ENCODE results near the gene DGAT2.

DGAT2 gene

GRCh38 chr11:75849894-75850293 is 81.3 kb downstream of the DGAT2 start:
- H3K9me3 ChIP-seq (ENCODE audit: control insufficient read depth, low read length): no peaks in the 10 kb centered on the region
- H3K36me3 ChIP-seq (ENCODE audit: control insufficient read depth, insufficient read depth, low read length): no peaks in the 10 kb centered on the region
- no peaks in the 10 kb centered on the region for H3K4me1 ChIP-seq (ENCODE audit: control insufficient read depth, insufficient read depth, low read length)
- H3K27me3 ChIP-seq (ENCODE audit: control insufficient read depth, insufficient read depth, low read length, poor library complexity, severe bottlenecking): no peaks in the 10 kb centered on the region
- H3K27ac ChIP-seq (ENCODE audit: insufficient read depth, low read depth, low read length, poor library complexity, severe bottlenecking): no peak overlapping the region
- no peak overlapping the region for H3K4me3 ChIP-seq (ENCODE audit: insufficient read depth, low read depth, low read length)

- H3K4me3 ChIP-seq (ENCODE audit: insufficient read depth, low read depth, low read length): no peak overlapping the region
- no peaks in the 10 kb centered on the region for H3K36me3 ChIP-seq (ENCODE audit: control insufficient read depth, insufficient read depth, low read length)
- H3K27ac ChIP-seq (ENCODE audit: insufficient read depth, low read depth, low read length, poor library complexity, severe bottlenecking): no peak overlapping the region
- WGBS, 2 experiments: 92 to 95% methylated on average over 3 of the region's 3 CpGs
- H3K4me1 ChIP-seq (ENCODE audit: control insufficient read depth, insufficient read depth, low read length): no peaks in the 10 kb centered on the region
- H3K27me3 ChIP-seq (ENCODE audit: control insufficient read depth, insufficient read depth, low read length, poor library complexity, severe bottlenecking): no peaks in the 10 kb centered on the region
- no peaks in the 10 kb centered on the region for H3K9me3 ChIP-seq (ENCODE audit: control insufficient read depth, low read length)
Measured at GRCh38 chr11:75850787-75851186, 82.2 kb downstream of the DGAT2 start.
